Natural killer cell (primary cell): ENCODE measurements around the gene ANKDD1A. TPM values are rescaled to one million over a fixed set of nuclear protein-coding genes. Genes with fewer than 3 reads are reported as not detected.

ENCODE experiments used
- ATAC-seq, 3 donors: fragments of 150-1000 bp in 2 of 3; fragments of 200-7000 bp in 1 of 3; cut with Tn5 transposase; 1 replicate in 1 of 3; 2 replicates in 2 of 3; pipeline ENCODE4 v1.10.0; 2021; ENCODE audit warnings: mild to moderate bottlenecking in 2 of 3, moderate library complexity in 2 of 3
- DNase-seq, 2 donors: peaks; one replicate each; pipeline versions ENCODE4 v3.0.0 to v3.0.0-alpha.2; 2013 to 2021; ENCODE audit warnings: mixed read lengths in 1 of 2
- H3K27ac ChIP-seq: one replicate; pipeline ENCODE4 v1.5.1; 2013; ENCODE audit warnings: mild to moderate bottlenecking, low read length
- H3K27me3 ChIP-seq: one replicate; pipeline ENCODE4 v1.6.1; 2013; ENCODE audit warnings: low read length; ENCODE audit not compliant: control insufficient read depth, insufficient read depth
- H3K36me3 ChIP-seq: one replicate; pipeline ENCODE4 v1.6.1; 2013; ENCODE audit warnings: low read length; ENCODE audit not compliant: control insufficient read depth, insufficient read depth
- H3K4me1 ChIP-seq: one replicate; pipeline ENCODE4 v1.6.1; 2013; ENCODE audit warnings: low read length; ENCODE audit not compliant: control insufficient read depth, insufficient read depth
- H3K4me3 ChIP-seq: one replicate; pipeline ENCODE4 v1.5.1; 2013; ENCODE audit warnings: low read length
- H3K9me3 ChIP-seq: one replicate; pipeline ENCODE4 v1.6.1; 2013; ENCODE audit warnings: low read length; ENCODE audit not compliant: control insufficient read depth, insufficient read depth
- H3K27ac Mint-ChIP-seq, 2 donors: one replicate each; pipeline ENCODE4 v1.8.0; 2022; ENCODE audit warnings: mild to moderate bottlenecking in 2 of 2, mixed read lengths in 2 of 2, moderate library complexity in 1 of 2
- H3K27me3 Mint-ChIP-seq, 2 donors: one replicate each; pipeline ENCODE4 v1.8.0; 2022; ENCODE audit warnings: low read depth in 2 of 2, mixed read lengths in 2 of 2
- H3K36me3 Mint-ChIP-seq: one replicate; pipeline ENCODE4 v1.8.0; 2022; ENCODE audit warnings: mixed read lengths
- H3K4me1 Mint-ChIP-seq, 2 donors: one replicate each; pipeline ENCODE4 v1.8.0; 2022; ENCODE audit warnings: mixed read lengths in 2 of 2
- H3K4me3 Mint-ChIP-seq: one replicate; pipeline ENCODE4 v1.8.0; 2022; ENCODE audit warnings: mild to moderate bottlenecking, moderate library complexity, mixed read lengths
- H3K9me3 Mint-ChIP-seq, 2 donors: one replicate each; pipeline ENCODE4 v1.8.0; 2022; ENCODE audit warnings: mixed read lengths in 2 of 2
- WGBS: methylation state at CpG from one replicate; pipeline ENCODE4 v1.1.7; 2013; ENCODE audit warnings: missing lambda C conversion rate; ENCODE audit not compliant: insufficient coverage; 5-methylcytosine and 5-hydroxymethylcytosine counted together
- intact Hi-C: fragments of 100-400 bp; cut with micrococcal nuclease; formaldehyde crosslinking; loops from one replicate; pipeline ENCODE4 v1.14.2; 2022
- total RNA-seq, 4 donors: library from RNA; stranded (reverse); fragments of 120-200 nt in 1 of 4; gene quantifications; one replicate each; pipeline versions ENCODE4 v1.2.3 to v1.2.4, GENCODE V29; 2013 to 2022
- TF ChIP-seq, protein P1 (sequence below): fragments of 200-600 bp; IDR thresholded peaks from one replicate; pipeline ENCODE4 v1.8.0; 2022; ENCODE audit warnings: antibody characterized with exemption

The ANKDD1A gene
- total RNA-seq, 3 donors from 2014 or later (not counting 1 experiment from before 2014, with no cell fraction given), result 13.7 to 16.2 (median 13.9) TPM

DNA sequence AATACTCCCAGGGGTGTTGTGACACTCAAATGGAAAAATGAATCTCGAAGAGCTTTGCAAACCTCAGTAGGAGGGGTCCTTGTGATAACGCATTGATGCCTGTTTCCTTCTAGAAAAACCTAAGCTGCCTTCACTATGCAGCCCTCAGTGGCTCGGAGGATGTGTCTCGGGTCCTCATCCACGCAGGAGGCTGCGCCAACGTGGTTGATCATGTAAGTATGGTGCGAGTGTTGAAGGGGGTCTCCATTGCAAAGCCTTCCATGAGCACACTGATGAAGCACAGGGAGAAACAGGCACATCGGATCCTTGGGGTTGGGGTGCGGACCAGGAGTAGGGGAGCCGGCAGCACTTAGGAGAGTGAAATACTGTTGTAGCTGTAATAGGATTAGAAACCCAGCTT lies 22.3 kb downstream of the ANKDD1A start:
- H3K36me3 Mint-ChIP-seq, result no peaks in the 10 kb centered on the region
- intact Hi-C loops, result no loop called here
- DNase-seq (no peak), ATAC-seq (no peak)
- no peak overlapping the region for H3K27ac ChIP-seq
- no peaks in the 10 kb centered on the region for H3K27me3 Mint-ChIP-seq
- no peak overlapping the region for H3K4me3 Mint-ChIP-seq
- H3K9me3 Mint-ChIP-seq, result no peaks in the 10 kb centered on the region
- peaks cover 3% of the 10 kb centered on the region for H3K36me3 ChIP-seq
- TF ChIP-seq, protein P1, sequence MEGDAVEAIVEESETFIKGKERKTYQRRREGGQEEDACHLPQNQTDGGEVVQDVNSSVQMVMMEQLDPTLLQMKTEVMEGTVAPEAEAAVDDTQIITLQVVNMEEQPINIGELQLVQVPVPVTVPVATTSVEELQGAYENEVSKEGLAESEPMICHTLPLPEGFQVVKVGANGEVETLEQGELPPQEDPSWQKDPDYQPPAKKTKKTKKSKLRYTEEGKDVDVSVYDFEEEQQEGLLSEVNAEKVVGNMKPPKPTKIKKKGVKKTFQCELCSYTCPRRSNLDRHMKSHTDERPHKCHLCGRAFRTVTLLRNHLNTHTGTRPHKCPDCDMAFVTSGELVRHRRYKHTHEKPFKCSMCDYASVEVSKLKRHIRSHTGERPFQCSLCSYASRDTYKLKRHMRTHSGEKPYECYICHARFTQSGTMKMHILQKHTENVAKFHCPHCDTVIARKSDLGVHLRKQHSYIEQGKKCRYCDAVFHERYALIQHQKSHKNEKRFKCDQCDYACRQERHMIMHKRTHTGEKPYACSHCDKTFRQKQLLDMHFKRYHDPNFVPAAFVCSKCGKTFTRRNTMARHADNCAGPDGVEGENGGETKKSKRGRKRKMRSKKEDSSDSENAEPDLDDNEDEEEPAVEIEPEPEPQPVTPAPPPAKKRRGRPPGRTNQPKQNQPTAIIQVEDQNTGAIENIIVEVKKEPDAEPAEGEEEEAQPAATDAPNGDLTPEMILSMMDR, result no peak
- no peaks in the 10 kb centered on the region for H3K4me1 ChIP-seq
- no peak overlapping the region for H3K4me3 ChIP-seq
- H3K27me3 ChIP-seq, result no peaks in the 10 kb centered on the region
- no peak overlapping the region for H3K27ac Mint-ChIP-seq
- peaks cover 0 to 5% of the 10 kb centered on the region in 2 donors for H3K4me1 Mint-ChIP-seq
- no peaks in the 10 kb centered on the region for H3K9me3 ChIP-seq
- 96% methylated on average over 11 of the region's 11 CpGs for WGBS

DNA sequence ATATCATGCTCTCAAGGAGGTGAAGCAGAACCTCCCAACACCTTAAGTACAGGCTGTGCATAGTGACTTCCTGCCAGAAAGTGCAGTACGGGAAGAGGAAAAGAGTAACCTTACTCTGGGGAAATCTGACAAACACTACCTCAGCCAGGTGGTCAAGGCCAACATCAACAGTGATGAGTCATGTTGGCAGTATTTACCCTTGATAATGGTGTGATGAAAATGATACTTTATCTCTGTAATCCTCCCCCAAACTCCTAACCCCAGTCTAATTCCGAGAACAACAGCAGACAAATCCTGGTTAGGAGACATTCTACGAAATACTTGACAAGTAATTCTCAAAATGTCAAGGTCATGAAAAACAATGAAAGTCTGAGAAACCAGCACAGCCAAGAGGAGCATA lies 26.5 kb downstream of the ANKDD1A start:
- DNase-seq (no peak), ATAC-seq (no peak)
- H3K4me3 ChIP-seq, result no peak overlapping the region
- no peaks in the 10 kb centered on the region for H3K4me1 ChIP-seq
- Mint-ChIP-seq H3K4me3 (no peak overlapping the region), H3K4me1 (no peaks in the 10 kb centered on the region), H3K27ac (no peak overlapping the region), H3K9me3 (no peaks in the 10 kb centered on the region), H3K36me3 (no peaks in the 10 kb centered on the region), H3K27me3 (no peaks in the 10 kb centered on the region)
- WGBS, result 100% methylated on average over 2 of the region's 3 CpGs
- intact Hi-C loops, result no loop called here
- H3K9me3 ChIP-seq, result no peaks in the 10 kb centered on the region
- TF ChIP-seq, protein P1, result no peak
- H3K27me3 ChIP-seq, result no peaks in the 10 kb centered on the region
- H3K36me3 ChIP-seq, result no peaks in the 10 kb centered on the region
- no peak overlapping the region for H3K27ac ChIP-seq

DNA sequence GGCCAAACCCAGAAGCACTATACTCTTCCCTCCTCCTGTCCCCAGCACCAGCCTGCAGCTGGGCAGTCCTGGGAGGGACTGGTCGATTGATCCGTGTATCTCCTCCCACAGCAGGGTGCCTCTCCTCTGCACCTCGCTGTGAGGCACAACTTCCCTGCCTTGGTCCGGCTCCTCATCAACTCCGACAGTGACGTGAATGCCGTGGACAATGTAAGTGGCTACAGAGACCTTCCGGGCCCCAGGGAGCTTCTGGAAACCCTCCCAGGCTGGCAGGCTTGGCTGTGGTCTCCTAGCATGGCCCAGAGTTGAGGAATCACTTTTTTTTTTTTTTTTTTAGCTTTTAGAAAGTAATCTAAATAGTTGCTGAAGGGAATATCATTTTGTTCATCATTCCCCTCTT lies 30.7 kb downstream of the ANKDD1A start:
- no peak overlapping the region for H3K27ac Mint-ChIP-seq

More for the DNA sequence above, 30.7 kb downstream of the ANKDD1A start:
- TF ChIP-seq, protein P1, result no peak
- Histone ChIP-seq H3K9me3 (no peaks in the 10 kb centered on the region), H3K4me3 (no peak overlapping the region), H3K27me3 (no peaks in the 10 kb centered on the region), H3K4me1 (no peaks in the 10 kb centered on the region), H3K36me3 (no peaks in the 10 kb centered on the region), H3K27ac (no peak overlapping the region)
- Mint-ChIP-seq H3K9me3 (no peaks in the 10 kb centered on the region), H3K36me3 (no peaks in the 10 kb centered on the region), H3K4me1 (no peaks in the 10 kb centered on the region), H3K4me3 (no peak overlapping the region), H3K27me3 (no peaks in the 10 kb centered on the region)
- intact Hi-C loops, result no loop called here
- ATAC-seq, result no peak
- no peak for DNase-seq
- 89% methylated on average over 8 of the region's 8 CpGs for WGBS
